Measurements from ENCODE around the gene MDM2. TPM values are rescaled to one million over a fixed set of nuclear protein-coding genes. Genes with fewer than 3 reads are reported as not detected.
A peak's percentile ranks its signal among the peaks of the same experiment; 100 is the strongest.

The MDM2 gene
- polyA plus RNA-seq, 3 donors = 16.2 to 39.9 (median 27.6) TPM

- peaks cover 39% of the 10 kb centered on the region for H3K4me1 Mint-ChIP-seq
- H3K79me2 ChIP-seq (ENCODE audit: insufficient read depth, low read length) = no peaks in the 10 kb centered on the region
- 100% methylated on average over 5 of the region's 14 CpGs for WGBS (ENCODE audit: insufficient coverage)
These were observed 18.7 kb upstream of the MDM2 start for GRCh38 chr12:68789144-68789878.

DNA sequence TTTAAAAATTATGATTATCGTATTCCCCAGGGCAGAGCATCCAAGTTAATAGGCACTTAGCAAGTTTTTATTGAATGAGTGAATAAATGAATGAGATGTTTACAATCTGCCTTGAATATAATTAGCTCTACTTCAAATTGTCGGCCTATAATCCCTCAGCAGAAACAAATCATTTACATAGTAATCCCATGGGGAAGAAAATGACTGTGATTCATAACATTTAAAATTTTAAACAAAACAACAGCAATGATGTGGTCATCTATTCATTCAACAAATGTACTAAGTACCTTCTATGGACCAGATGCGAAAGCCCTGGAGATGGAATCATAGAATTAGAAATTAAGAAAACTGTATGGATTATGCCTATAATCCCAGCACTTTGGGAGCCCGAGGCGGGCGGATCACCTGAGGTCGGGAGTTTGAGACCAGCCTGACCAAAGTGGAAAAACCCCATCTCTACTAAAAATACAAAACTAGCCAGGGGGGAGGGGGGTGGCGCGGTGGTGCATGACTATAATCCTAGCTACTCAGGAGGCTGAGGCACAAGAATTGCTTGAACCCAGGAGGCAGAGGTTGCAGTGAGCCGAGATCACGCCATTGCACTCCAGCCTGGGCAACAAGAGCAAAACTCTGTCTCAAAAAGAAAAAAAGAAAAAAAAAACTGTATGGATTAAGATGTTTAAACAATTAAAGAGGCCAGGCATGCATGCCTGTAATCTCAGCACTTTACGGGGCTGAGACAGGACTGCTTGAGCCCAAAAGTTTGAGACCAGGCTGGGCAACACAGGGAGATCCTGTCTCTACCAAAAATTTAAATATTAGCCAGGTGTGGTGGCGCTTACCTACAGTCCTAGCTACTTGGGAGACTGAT lies 17.7 kb upstream of the MDM2 start:
- Histone ChIP-seq H4K20me1 (ENCODE audit: insufficient read depth, low read length) (no peaks in the 10 kb centered on the region), H3K4me3 (replicated peaks in 1 of 3; ENCODE audit: low read depth in 2 of 3, low read length in 3 of 3) (no peak overlapping the region), H3K9ac (ENCODE audit: insufficient read depth, low read length, poor library complexity, severe bottlenecking) (no peak overlapping the region), H3K36me3 (replicated peaks in 1 of 2; ENCODE audit: control insufficient read depth in 1 of 2, insufficient read depth in 2 of 2, low read length in 2 of 2) (no peaks in the 10 kb centered on the region), H3K4me1 (ENCODE audit: control insufficient read depth in 1 of 2, insufficient read depth in 2 of 2, low read length in 2 of 2) (peaks cover 42 to 43% of the 10 kb centered on the region in 2 donors), H3K27me3 (ENCODE audit: control insufficient read depth in 2 of 2, insufficient read depth in 2 of 2, low read length in 2 of 2) (no peaks in the 10 kb centered on the region), H3K79me2 (ENCODE audit: insufficient read depth, low read length) (no peaks in the 10 kb centered on the region), H3K27ac (ENCODE audit: low read depth in 1 of 2, low read length in 2 of 2) (no peak overlapping the region), H3K9me3 (replicated peaks in 1 of 2; ENCODE audit: control insufficient read depth in 1 of 2, insufficient read depth in 1 of 2, low read length in 2 of 2) (no peaks in the 10 kb centered on the region), H2AFZ (ENCODE audit: insufficient read depth, low read depth, low read length, poor library complexity, severe bottlenecking) (no peak overlapping the region), H3K4me2 (replicated peaks; ENCODE audit: extremely low read depth, low read length, poor library complexity, severe bottlenecking) (no peak overlapping the region)
- TF ChIP-seq, protein P1, sequence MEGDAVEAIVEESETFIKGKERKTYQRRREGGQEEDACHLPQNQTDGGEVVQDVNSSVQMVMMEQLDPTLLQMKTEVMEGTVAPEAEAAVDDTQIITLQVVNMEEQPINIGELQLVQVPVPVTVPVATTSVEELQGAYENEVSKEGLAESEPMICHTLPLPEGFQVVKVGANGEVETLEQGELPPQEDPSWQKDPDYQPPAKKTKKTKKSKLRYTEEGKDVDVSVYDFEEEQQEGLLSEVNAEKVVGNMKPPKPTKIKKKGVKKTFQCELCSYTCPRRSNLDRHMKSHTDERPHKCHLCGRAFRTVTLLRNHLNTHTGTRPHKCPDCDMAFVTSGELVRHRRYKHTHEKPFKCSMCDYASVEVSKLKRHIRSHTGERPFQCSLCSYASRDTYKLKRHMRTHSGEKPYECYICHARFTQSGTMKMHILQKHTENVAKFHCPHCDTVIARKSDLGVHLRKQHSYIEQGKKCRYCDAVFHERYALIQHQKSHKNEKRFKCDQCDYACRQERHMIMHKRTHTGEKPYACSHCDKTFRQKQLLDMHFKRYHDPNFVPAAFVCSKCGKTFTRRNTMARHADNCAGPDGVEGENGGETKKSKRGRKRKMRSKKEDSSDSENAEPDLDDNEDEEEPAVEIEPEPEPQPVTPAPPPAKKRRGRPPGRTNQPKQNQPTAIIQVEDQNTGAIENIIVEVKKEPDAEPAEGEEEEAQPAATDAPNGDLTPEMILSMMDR (IDR thresholded peaks at IDR 0.05) = no peak
- Mint-ChIP-seq H3K4me1 (peaks cover 30% of the 10 kb centered on the region), H3K4me3 (no peak overlapping the region), H3K36me3 (peaks cover 0 to 2% of the 10 kb centered on the region in 2 donors), H3K27ac (no peak overlapping the region), H3K27me3 (ENCODE audit: low read depth in 3 of 3) (no peaks in the 10 kb centered on the region), H3K9me3 (peaks cover 0 to 2% (median 0%) of the 10 kb centered on the region in 7 donors)
- no peak for DNase-seq
- intact Hi-C loops (cut with micrococcal nuclease) = no loop called here
- WGBS (ENCODE audit: insufficient coverage) = 100% methylated on average over 1 of the region's 13 CpGs

More at GRCh38 chr12:68789144-68789878, 18.7 kb upstream of the MDM2 start:
- no peaks in the 10 kb centered on the region for H4K20me1 ChIP-seq (ENCODE audit: insufficient read depth, low read length)
- H3K4me3 Mint-ChIP-seq = no peak overlapping the region
- H3K9ac ChIP-seq (ENCODE audit: insufficient read depth, low read length, poor library complexity, severe bottlenecking) = no peak overlapping the region
- H3K36me3 ChIP-seq (replicated peaks in 1 of 2; ENCODE audit: control insufficient read depth in 1 of 2, insufficient read depth in 2 of 2, low read length in 2 of 2) = no peaks in the 10 kb centered on the region
- H3K27ac Mint-ChIP-seq = peak overlapping the region in 6 of 7 donors; percentile 60 to 78 (median 66)
- no peak overlapping the region for H3K4me3 ChIP-seq (replicated peaks in 1 of 3; ENCODE audit: low read depth in 2 of 3, low read length in 3 of 3)
- H2AFZ ChIP-seq (ENCODE audit: insufficient read depth, low read depth, low read length, poor library complexity, severe bottlenecking) = no peak overlapping the region
- no peak overlapping the region for H3K4me2 ChIP-seq (replicated peaks; ENCODE audit: extremely low read depth, low read length, poor library complexity, severe bottlenecking)
- no peaks in the 10 kb centered on the region for H3K9me3 ChIP-seq (replicated peaks in 1 of 2; ENCODE audit: control insufficient read depth in 1 of 2, insufficient read depth in 1 of 2, low read length in 2 of 2)
- H3K27me3 ChIP-seq (ENCODE audit: control insufficient read depth in 2 of 2, insufficient read depth in 2 of 2, low read length in 2 of 2) = no peaks in the 10 kb centered on the region
- H3K36me3 Mint-ChIP-seq = peaks cover 0 to 2% of the 10 kb centered on the region in 2 donors
- peaks cover 0 to 2% (median 0%) of the 10 kb centered on the region in 7 donors for H3K9me3 Mint-ChIP-seq
- intact Hi-C loops (cut with micrococcal nuclease) = no loop called here
- no peak for DNase-seq
- peaks cover 52 to 53% of the 10 kb centered on the region in 2 donors for H3K4me1 ChIP-seq (ENCODE audit: control insufficient read depth in 1 of 2, insufficient read depth in 2 of 2, low read length in 2 of 2)
- no peaks in the 10 kb centered on the region for H3K27me3 Mint-ChIP-seq (ENCODE audit: low read depth in 3 of 3)
- H3K27ac ChIP-seq (ENCODE audit: low read depth in 1 of 2, low read length in 2 of 2) = peak overlapping the region in 1 of 2 donors; percentile 96
- TF ChIP-seq, protein P1 (IDR thresholded peaks at IDR 0.05) = no peak
